KOPT-K1 (cell line): ENCODE measurements around the gene PARD3.

Experiments used
- H3K27ac ChIP-seq: fragments of 200-600 bp; sonication (generic); 2 replicates; pipeline ENCODE4 v1.5.1; 2016; ENCODE audit warnings: antibody characterized with exemption, mild to moderate bottlenecking, low read depth, low read length; ENCODE audit not compliant: poor library complexity, severe bottlenecking
- H3K36me3 ChIP-seq: fragments of 200-600 bp; sonication (generic); 2 replicates; pipeline ENCODE4 v1.5.1; 2017; ENCODE audit warnings: antibody characterized with exemption, mild to moderate bottlenecking, low read length, moderate library complexity; ENCODE audit not compliant: insufficient read depth
- H3K9me3 ChIP-seq: fragments of 200-600 bp; sonication (generic); 2 replicates; pipeline ENCODE4 v1.5.1; 2017; ENCODE audit warnings: antibody characterized with exemption, low read length, mild to moderate bottlenecking; ENCODE audit not compliant: insufficient read depth, poor library complexity, severe bottlenecking

Gene PARD3

DNA sequence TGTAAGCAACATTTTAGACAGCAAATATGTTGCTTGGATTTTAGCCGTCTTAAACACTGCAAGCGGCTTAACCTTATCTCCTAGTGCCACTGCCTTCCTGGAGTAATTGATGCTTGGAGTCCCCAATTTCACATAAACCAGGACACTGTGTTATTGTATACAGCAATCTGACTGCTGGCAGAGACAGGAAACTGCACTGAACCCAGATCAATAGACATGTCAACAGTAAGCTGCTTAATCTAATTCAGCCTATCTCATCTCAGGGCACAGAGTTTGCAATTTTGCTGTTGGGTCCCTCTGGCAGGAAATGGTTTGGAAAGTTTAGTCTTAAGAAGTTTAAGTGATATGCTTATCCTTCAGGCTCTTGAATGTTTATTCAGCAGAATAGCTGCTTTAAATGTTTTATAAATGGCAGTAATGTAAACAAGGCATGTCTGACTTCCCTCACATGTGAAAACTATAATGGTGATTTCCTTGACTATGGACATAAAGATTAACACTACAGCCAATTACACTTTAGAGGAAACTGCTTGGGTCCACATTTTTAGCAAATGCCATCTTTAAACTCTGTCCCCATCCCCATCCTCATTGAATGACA lies 598.6 kb downstream of the PARD3 start:
- no peaks in the 10 kb centered on the region for H3K9me3 ChIP-seq
- no peaks in the 10 kb centered on the region for H3K36me3 ChIP-seq
- no peak overlapping the region for H3K27ac ChIP-seq

DNA sequence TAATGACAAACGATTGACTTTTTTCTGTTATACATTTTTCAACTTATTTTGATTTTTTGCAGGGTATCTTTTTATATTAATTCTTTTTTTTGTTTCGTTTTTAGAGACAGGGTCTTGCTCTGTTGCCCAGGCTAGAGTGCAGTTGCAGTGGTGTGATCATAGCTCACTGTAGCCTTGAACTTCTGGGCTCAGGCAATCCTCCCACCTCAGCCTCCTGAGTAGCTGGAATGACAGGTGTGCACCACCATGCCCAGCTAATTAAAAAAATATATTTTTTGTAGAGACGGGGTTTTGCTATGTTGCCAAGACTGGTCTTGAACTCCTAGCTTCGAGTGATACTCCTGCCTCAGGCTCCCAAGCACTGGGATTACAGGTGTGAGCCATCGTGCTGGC lies 601.3 kb downstream of the PARD3 start:
- Histone ChIP-seq H3K27ac (no peak overlapping the region), H3K36me3 (no peaks in the 10 kb centered on the region), H3K9me3 (no peaks in the 10 kb centered on the region)

DNA sequence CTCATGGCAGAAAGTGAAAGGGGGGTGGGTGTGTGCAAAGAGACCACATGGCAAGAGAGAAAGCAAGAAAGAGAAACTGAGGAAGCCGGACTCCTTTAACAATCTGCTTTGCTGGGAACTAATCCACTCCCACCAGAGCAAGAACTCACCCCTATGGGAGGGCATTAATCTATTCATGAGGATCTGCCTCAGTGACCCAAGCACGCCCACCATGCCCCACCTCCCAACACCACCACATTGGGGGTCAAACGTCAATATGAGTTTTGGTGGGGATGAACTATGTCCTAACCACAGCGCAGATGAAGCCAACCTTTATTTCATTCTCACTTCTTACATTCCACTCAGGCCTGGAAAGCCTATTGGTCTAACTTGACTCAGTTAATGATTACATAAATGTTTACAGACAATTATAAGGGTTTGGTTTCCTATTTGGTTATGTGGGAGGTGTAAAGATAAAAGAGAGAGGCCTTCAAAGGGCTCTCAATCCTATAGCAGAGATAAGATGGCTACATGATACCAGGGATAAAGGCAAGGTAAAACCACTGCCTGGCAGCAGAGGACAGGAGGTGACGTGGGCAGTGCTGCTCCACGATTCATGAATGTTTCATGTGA lies 601.8 kb downstream of the PARD3 start:
- H3K36me3 ChIP-seq = no peaks in the 10 kb centered on the region
- H3K27ac ChIP-seq = no peak overlapping the region
- H3K9me3 ChIP-seq = no peaks in the 10 kb centered on the region

DNA sequence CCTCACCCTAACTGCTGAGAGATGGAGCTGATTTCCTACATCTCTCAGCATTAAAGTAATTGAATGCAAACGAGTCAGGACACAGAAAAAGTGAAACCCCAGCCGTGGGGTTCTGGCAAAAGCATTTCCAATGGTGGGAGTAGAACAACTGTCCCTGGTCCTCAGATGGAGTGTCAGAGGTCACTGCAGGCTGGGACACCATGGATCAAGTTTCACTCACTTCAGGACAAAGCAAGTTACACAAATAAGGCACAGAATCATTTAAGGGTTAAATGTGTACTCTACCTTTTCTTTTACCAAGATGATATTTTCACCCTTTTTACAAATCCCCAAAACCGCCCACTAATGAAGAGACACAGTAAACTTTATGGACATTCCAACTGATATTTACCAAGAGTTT lies 607.8 kb downstream of the PARD3 start:
- Histone ChIP-seq H3K9me3 (no peaks in the 10 kb centered on the region), H3K27ac (no peak overlapping the region), H3K36me3 (no peaks in the 10 kb centered on the region)

DNA sequence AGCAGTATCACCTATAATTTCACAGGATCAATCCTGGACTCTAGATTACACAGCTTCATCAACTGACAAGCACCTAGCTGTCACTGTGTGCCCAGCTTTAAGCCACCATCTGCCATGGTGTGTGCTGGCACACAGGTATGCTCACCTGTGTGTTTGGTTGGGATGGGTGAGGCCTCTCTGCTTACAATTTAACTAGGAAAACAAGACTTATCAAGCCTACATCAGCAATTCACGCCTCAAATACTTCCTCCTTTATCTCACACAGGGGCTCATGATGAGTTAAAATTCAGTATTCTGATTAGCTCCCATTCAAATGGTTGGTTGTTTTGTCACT lies 608.2 kb downstream of the PARD3 start:
- Histone ChIP-seq H3K9me3 (no peaks in the 10 kb centered on the region), H3K27ac (no peak overlapping the region), H3K36me3 (no peaks in the 10 kb centered on the region)

DNA sequence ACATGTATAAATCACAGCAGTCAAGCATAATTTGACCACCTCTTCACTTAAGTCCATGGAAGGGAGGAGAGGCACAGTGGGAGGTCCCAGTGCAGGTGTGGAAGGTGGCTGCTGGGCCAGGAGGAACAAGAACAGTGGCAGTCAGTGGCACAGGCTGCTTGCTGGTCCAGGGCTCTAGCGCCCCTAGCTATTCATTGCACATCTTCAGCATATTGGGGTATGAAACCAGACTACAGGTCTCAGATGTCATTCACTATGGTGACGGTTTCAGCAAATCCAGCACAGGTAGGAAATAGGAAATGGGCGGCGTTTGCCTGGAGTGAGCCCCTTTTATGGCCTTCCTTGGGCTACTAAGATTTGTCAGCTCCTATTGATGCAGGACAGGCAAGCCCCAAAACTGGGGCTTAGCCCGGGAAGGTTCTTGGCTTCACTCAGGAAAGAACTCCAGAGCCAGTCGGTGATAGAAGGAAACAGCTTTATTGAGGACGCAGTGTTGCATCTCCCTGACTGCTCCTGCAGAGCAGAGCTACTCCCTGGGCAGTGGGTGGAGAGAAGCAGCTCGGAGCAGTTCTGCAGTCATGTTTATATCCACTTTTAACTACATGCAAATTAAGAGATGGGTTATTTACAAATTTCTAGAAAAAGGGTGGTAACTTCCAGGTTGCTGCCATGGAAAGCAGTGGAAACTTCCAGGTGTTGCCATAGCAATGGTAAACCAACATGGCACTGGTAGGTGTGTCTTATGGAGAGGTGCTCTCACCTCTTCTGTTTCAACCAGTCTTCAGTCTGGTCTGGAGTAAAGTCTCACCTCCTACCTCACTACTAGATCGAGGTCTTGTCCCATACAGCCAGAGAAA lies 608.8 kb downstream of the PARD3 start:
- Histone ChIP-seq H3K27ac (no peak overlapping the region), H3K9me3 (no peaks in the 10 kb centered on the region), H3K36me3 (no peaks in the 10 kb centered on the region)

DNA sequence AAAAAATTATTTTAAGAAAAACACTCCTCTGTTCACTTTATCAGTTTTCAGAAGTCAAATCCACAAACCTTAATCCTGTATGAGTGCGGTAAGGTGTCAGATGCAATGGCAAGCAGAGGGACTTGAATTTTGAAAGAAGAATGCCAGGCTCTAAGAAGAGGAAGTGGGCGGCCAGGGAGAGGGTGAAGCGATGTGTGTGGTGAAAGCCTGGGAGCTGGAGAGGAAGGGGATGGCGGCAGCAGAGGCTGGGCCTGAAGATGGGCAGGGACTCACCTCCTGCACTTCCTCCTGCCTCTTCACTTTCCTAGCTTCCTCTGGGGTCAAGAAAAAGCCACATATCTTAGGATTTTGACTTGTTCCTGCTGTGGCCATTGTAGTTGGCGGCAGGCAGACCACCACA lies 609.6 kb downstream of the PARD3 start:
- H3K9me3 ChIP-seq = no peaks in the 10 kb centered on the region
- H3K27ac ChIP-seq = no peak overlapping the region
- H3K36me3 ChIP-seq = no peaks in the 10 kb centered on the region

DNA sequence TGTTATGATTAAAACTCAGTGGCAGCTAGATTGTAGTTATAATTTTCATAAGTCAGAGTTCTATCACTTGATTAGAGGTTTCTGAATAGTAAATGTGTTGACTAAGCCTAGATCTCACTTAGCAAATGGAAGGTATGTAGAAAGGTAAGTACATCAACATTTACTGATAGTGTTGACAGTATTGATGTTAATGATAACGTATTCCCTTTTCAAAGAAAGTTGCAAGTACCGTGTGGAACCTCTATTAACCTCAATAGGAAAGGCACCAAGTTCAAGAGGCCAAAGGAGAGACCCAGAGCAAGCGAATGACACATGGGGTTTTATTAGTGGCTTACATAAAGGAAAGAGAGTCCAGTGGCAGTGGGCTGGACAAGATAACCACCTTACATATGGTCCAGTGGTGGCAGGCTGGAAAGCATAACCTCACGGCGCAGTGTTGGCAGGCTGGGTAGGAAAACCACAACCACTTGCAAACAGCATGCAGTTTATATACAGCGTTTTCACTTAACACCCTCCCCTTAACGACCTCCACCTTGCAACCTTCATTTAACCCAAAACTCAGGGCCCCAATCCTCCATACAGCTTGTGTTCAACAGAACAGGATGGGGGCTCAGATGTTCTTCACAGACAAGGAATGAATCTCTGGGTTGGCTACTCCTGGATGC lies 611.0 kb downstream of the PARD3 start:
- no peaks in the 10 kb centered on the region for H3K36me3 ChIP-seq
- no peak overlapping the region for H3K27ac ChIP-seq
- no peaks in the 10 kb centered on the region for H3K9me3 ChIP-seq

DNA sequence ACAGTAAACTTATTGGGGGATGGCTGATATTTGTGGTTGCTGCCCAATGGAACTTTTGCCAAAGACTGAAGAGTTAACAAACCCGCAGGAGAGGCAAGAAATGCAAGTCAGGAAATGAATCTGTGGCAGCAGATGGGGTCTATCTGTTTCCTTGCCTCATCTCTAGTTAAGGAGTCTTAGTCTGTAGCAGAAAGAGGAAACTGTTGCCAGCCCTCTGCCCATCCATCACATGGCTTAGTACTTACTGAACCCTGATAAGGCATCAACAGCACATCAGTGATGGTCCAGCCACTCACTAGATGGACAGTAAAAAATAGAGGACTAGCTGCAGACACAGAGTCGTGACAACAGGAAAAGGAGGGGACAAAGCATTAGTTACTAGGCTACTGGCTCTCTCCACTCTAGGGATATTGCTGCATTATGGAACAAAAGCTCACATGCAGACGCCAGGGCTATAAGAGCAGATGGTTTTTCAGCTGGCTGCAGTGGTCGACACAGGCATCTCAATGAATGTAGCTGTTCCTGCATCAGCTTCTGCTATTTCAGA lies 614.7 kb downstream of the PARD3 start:
- Histone ChIP-seq H3K36me3 (no peaks in the 10 kb centered on the region), H3K9me3 (no peaks in the 10 kb centered on the region), H3K27ac (no peak overlapping the region)

DNA sequence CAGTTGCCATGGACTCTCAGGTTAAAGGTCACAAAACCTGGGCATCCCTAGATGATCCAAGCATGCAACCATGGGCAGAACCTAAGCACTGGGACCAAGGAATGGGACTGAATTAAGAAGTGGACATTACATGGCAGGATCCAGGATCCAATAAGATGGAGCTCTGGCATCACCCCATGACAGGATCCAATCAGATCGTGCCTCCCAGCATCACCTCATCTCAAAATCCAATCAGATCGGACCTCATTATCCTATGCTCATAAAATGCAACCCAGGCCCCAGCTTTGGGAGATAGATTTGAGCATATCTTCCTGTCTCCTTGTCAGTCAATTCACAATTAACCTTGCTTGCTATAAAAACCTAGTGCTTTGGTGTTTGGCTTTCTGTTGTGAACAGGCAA lies 616.1 kb downstream of the PARD3 start:
- Histone ChIP-seq H3K9me3 (no peaks in the 10 kb centered on the region), H3K36me3 (no peaks in the 10 kb centered on the region), H3K27ac (no peak overlapping the region)

DNA sequence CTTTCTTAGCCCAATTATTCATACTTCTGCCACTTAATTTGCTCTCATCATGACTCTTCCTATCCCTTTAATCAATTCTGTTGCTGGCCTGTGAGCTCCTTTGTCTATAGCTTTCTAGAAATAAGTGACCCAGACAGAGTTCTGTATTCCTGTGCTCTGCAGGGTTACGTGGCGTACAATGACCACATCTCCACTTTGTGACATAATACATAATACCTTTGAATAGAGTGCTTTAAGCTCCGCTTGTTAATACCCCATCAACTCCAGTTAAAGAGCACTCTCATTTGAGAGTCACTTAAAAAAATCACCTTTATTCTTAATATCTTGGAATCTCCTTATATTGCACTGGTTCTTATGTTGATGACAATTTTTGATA lies 619.0 kb downstream of the PARD3 start:
- Histone ChIP-seq H3K36me3 (no peaks in the 10 kb centered on the region), H3K27ac (no peak overlapping the region), H3K9me3 (no peaks in the 10 kb centered on the region)

DNA sequence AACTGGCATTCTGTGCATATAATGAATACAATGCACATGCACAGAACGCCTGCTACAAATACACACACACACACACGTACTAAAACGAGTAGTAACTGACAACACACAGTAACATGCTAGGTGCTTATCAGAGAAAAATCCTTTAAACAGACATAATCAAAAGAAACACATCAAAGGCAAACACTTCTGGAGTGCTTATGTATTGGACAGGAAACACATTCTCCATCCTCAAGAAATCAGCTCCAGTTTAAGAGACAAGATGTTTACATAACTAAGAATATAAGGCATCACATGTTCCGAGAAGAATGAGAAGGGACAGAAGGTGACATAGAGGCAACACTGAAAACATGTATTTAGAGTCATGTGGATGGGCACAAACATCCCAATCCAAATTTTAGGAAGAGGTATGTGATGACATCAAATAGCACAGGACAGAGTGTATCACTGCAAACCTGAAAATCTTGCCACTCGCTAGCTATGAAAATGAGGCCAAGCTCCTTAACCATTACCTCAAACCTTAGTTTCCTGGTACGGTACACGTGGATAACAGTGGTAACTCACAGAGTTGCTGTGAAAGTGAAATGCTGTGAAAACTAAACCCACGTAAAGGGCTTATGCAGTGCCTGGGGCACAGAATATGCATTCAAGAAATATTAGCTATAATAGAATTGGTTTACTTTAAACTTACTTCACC lies 619.6 kb downstream of the PARD3 start:
- Histone ChIP-seq H3K9me3 (no peaks in the 10 kb centered on the region), H3K36me3 (no peaks in the 10 kb centered on the region), H3K27ac (no peak overlapping the region)

DNA sequence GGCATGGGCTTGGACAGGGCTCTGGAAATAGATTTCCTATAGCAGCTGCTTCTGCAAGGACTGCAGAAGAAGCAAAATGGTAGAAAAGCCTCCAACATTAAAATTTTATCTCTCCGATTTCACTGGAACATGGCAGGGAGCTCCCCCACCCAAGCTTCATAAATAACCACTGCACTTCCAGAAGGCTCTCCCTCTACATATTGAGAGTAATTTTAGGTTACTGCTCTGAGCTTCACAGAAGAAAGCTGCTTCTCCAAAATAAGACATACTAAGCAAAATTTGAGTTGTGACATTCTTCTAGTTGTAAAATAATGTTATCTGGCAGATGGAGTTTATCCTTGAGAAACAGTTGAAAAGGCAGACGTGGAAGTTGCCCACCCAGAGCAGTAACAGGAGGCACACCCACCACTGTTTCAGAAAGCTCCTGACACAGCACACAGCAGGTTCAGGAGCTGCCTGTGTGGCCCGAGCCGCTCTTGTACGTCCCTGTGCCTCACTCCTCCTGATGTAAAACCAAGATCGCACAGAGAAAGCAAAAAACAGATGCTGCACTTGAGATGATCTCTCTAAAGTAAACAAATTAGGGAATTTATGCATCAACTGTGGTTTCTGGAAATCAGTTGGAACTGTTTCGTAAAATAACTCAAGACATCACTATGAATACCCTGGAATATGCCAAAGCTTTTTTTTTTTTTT lies 621.0 kb downstream of the PARD3 start:
- Histone ChIP-seq H3K36me3 (no peaks in the 10 kb centered on the region), H3K9me3 (no peaks in the 10 kb centered on the region), H3K27ac (no peak overlapping the region)

DNA sequence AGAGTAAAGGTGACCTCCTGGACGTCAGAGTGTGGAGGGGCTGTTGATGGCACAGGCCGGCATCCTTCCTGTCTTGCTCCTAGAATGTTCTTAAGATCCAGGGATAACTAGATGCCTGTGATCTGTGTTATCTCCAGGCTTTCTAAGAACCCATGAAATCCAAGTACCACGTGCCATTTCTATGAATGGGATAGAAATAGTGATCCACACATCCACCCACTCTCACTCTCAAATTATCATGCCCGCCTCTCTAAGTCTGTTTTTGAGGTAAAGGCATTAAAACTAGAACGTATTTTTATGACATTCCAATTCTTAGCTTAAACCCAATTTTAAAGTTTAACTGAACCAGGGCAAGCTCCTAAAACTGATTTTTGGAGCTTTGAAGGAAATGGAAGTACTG lies 622.5 kb downstream of the PARD3 start:
- Histone ChIP-seq H3K36me3 (no peaks in the 10 kb centered on the region), H3K27ac (no peak overlapping the region), H3K9me3 (no peaks in the 10 kb centered on the region)
